Gastroesophageal sphincter (tissue), 4 donors: Measurements from ENCODE around the gene KIF26A. TPM values are rescaled to one million over a fixed set of nuclear protein-coding genes. Genes with fewer than 3 reads are reported as not detected.

ENCODE experiments used
- ATAC-seq: fragments of 150-250 bp; one replicate; pipeline ENCODE4 v1.9.1; 2016; ENCODE audit warnings: mild to moderate bottlenecking, moderate library complexity
- H3K27ac ChIP-seq, 4 donors: fragments of 200-600 bp; sonication (generic) in 3 of 4; 1 replicate in 3 of 4; 2 replicates in 1 of 4; pipeline ENCODE4 v1.5.1; 2016 to 2019
- H3K27me3 ChIP-seq: fragments of 200-600 bp; sonication (generic); one replicate; pipeline ENCODE4 v1.5.1; 2019
- H3K36me3 ChIP-seq, 2 donors: fragments of 200-600 bp; sonication (generic); one replicate each; pipeline ENCODE4 v1.5.1; 2019; ENCODE audit warnings: control low read depth in 1 of 2
- H3K4me1 ChIP-seq, 3 donors: fragments of 200-600 bp; sonication (generic); 1 replicate in 2 of 3; 2 replicates in 1 of 3; pipeline ENCODE4 v1.5.1; 2016 to 2019; ENCODE audit warnings: control low read depth in 2 of 3
- H3K4me3 ChIP-seq, 2 donors: fragments of 200-600 bp; sonication (generic); one replicate each; pipeline ENCODE4 v1.5.1; 2019; ENCODE audit warnings: mild to moderate bottlenecking in 1 of 2, moderate library complexity in 1 of 2
- H3K9me3 ChIP-seq, 3 donors: fragments of 200-600 bp; sonication (generic); one replicate each; pipeline ENCODE4 v1.5.1; 2017 to 2019; ENCODE audit warnings: control low read depth in 2 of 3
- EP300 ChIP-seq: sonication (generic); formaldehyde crosslinking; IDR thresholded peaks from one replicate; pipeline ENCODE4 v1.6.1; 2017; ENCODE audit warnings: antibody characterized with exemption, mild to moderate bottlenecking
- POLR2A ChIP-seq, 2 donors: fragments of 450-650 bp; IDR thresholded peaks; one replicate each; pipeline ENCODE4 v1.6.1; 2017; ENCODE audit warnings: antibody characterized with exemption in 2 of 2, mild to moderate bottlenecking in 2 of 2, moderate library complexity in 1 of 2
- POLR2AphosphoS5 ChIP-seq: sonication (generic); formaldehyde crosslinking; IDR thresholded peaks from one replicate; pipeline ENCODE4 v1.6.1; 2017; ENCODE audit warnings: antibody characterized with exemption
- WGBS, 2 donors: methylation state at CpG; one replicate each; pipeline ENCODE4 v1.1.5; 2018; ENCODE audit warnings: low coverage in 1 of 2; 5-methylcytosine and 5-hydroxymethylcytosine counted together
- total RNA-seq, 4 donors: library from RNA; depleted of rRNA; stranded (reverse); fragments of >200 nt; gene quantifications; one replicate each; pipeline ENCODE4 v1.1.0, GENCODE V29; 2016
- TF ChIP-seq, protein P1 (sequence below), 4 experiments: fragments of 200-600 bp in 2 of 4; fragments of 450-650 bp in 2 of 4; sonication (generic) in 1 of 4; IDR thresholded peaks; one replicate each; pipeline ENCODE4 v1.5.1; 2017 to 2019; ENCODE audit warnings: antibody characterized with exemption in 4 of 4, mild to moderate bottlenecking in 2 of 4, moderate library complexity in 2 of 4

KIF26A gene
- total RNA-seq, 4 donors from 2014 or later, result 2.2 to 6.9 (median 2.9) TPM

GRCh38 chr14:104112609-104113571, 25.5 kb upstream of the KIF26A start:
- H3K4me3 ChIP-seq, result no peak overlapping the region
- H3K36me3 ChIP-seq, result no peaks in the 10 kb centered on the region
- no peak for ATAC-seq
- peaks cover 0 to 20% (median 14%) of the 10 kb centered on the region in 3 donors for H3K4me1 ChIP-seq
- TF ChIP-seq, protein P1, sequence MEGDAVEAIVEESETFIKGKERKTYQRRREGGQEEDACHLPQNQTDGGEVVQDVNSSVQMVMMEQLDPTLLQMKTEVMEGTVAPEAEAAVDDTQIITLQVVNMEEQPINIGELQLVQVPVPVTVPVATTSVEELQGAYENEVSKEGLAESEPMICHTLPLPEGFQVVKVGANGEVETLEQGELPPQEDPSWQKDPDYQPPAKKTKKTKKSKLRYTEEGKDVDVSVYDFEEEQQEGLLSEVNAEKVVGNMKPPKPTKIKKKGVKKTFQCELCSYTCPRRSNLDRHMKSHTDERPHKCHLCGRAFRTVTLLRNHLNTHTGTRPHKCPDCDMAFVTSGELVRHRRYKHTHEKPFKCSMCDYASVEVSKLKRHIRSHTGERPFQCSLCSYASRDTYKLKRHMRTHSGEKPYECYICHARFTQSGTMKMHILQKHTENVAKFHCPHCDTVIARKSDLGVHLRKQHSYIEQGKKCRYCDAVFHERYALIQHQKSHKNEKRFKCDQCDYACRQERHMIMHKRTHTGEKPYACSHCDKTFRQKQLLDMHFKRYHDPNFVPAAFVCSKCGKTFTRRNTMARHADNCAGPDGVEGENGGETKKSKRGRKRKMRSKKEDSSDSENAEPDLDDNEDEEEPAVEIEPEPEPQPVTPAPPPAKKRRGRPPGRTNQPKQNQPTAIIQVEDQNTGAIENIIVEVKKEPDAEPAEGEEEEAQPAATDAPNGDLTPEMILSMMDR (IDR thresholded peaks at IDR 0.05), result no peak
- TF ChIP-seq POLR2A (IDR thresholded peaks at IDR 0.05) (no peak), POLR2AphosphoS5 (no peak), EP300 (no peak)
- 78 to 80% methylated on average over 3 to 4 of the region's 17 CpGs for WGBS, 2 donors
- no peak overlapping the region for H3K27ac ChIP-seq
- peaks cover 74% of the 10 kb centered on the region for H3K27me3 ChIP-seq
- no peaks in the 10 kb centered on the region for H3K9me3 ChIP-seq

- no peak for ATAC-seq
- no peak for TF ChIP-seq POLR2AphosphoS5
- TF ChIP-seq, protein P1 (IDR thresholded peaks at IDR 0.05), result no peak
- TF ChIP-seq EP300, result no peak
- TF ChIP-seq POLR2A (IDR thresholded peaks at IDR 0.05), result no peak
- no CpG with 5 or more reads among the region's 23 CpGs for WGBS, 2 donors
- H3K36me3 ChIP-seq, result no peaks in the 10 kb centered on the region
- H3K27ac ChIP-seq, result no peak overlapping the region
- H3K27me3 ChIP-seq, result peaks cover 78% of the 10 kb centered on the region
- no peak overlapping the region for H3K4me3 ChIP-seq
- no peaks in the 10 kb centered on the region for H3K9me3 ChIP-seq
- peaks cover 0 to 21% (median 14%) of the 10 kb centered on the region in 3 donors for H3K4me1 ChIP-seq
These were observed 24.6 kb upstream of the KIF26A start for GRCh38 chr14:104113631-104114420.

DNA sequence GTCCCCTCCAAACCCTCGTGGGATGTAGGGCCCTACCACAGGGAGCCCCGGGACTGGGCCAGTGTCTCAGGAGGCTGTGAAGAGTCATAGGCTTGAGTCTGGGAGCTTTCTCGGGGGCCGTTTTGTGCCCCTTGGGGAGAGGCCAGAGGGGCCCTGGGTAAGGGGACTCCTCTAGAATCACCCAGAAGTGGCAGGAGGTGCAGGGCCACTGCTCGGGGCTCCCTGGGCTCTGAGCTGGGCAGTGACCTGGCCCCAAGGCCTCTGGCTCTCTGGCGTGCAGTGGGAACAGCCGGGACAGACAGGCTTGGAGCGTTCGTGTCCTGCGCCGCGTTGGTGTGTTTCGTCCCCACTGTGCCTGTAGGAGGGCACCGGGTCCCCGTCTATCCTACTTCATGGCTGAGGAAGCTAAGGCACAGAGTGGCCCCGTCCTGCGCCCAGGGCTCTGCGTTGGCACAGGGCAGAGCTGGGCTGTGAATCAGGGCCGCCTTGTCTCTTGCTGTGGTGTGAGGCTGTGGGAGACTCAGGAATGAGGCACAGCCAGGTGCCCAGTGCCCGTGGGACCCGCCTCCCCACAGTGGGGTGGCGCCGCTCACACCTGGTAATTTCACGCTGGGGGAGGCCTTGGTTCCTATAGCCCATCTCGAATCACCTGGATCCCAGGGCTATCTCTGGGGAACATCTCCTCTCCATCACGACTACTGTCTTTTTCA, 23.8 kb upstream of the KIF26A start:
- Histone ChIP-seq H3K4me1 (peaks cover 0 to 21% (median 14%) of the 10 kb centered on the region in 3 donors), H3K27me3 (peaks cover 84% of the 10 kb centered on the region), H3K9me3 (no peaks in the 10 kb centered on the region), H3K4me3 (no peak overlapping the region), H3K36me3 (no peaks in the 10 kb centered on the region), H3K27ac (no peak overlapping the region)
- no peak for TF ChIP-seq POLR2AphosphoS5
- TF ChIP-seq, protein P1 (IDR thresholded peaks at IDR 0.05), result no peak
- WGBS, 2 donors, result 78% methylated on average over 7 of the region's 26 CpGs; no CpG with 5 or more reads in 1 of the 2 donors
- ATAC-seq, result no peak

GRCh38 chr14:104115131-104115600, 23.2 kb upstream of the KIF26A start:
- Histone ChIP-seq H3K4me3 (no peak overlapping the region), H3K36me3 (no peaks in the 10 kb centered on the region), H3K4me1 (peaks cover 0 to 21% (median 14%) of the 10 kb centered on the region in 3 donors), H3K27ac (no peak overlapping the region), H3K27me3 (peaks cover 85% of the 10 kb centered on the region), H3K9me3 (no peaks in the 10 kb centered on the region)
- WGBS, 2 donors, result 76 to 80% methylated on average over 2 to 4 of the region's 11 CpGs
- no peak for ATAC-seq
- TF ChIP-seq POLR2AphosphoS5 (no peak), POLR2A (IDR thresholded peaks at IDR 0.05) (no peak), EP300 (no peak)
- TF ChIP-seq, protein P1 (IDR thresholded peaks at IDR 0.05), result no peak
